LNCaP clone FGC (cell line): ENCODE measurements around the gene PCSK6.
"Not testable (repeated sequence)": the region's sequence is repeated elsewhere in the genome, so short reads cannot be mapped to it uniquely, and the experiment has no call there.

Experiments used
- DNase-seq: peaks from one replicate; pipeline ENCODE4 v3.0.0-alpha.2; 2011; ENCODE audit warnings: low read depth
- H3K4me3 ChIP-seq: 2 replicates; pipeline ENCODE4 v1.5.1; 2011; ENCODE audit warnings: mild to moderate bottlenecking, low read depth, low read length, control low read depth
- TF ChIP-seq, protein P1 (sequence below): IDR thresholded peaks from 2 replicates; pipeline ENCODE4 v1.5.1; 2012; ENCODE audit warnings: mild to moderate bottlenecking; ENCODE audit not compliant: control insufficient read depth, insufficient read depth; ENCODE audit errors: extremely low read depth

The PCSK6 gene

GRCh38 chr15:101427606-101428487 lies 61.7 kb downstream of the PCSK6 start:
- H3K4me3 ChIP-seq: no peak overlapping the region
- DNase-seq: no peak
- TF ChIP-seq, protein P1, sequence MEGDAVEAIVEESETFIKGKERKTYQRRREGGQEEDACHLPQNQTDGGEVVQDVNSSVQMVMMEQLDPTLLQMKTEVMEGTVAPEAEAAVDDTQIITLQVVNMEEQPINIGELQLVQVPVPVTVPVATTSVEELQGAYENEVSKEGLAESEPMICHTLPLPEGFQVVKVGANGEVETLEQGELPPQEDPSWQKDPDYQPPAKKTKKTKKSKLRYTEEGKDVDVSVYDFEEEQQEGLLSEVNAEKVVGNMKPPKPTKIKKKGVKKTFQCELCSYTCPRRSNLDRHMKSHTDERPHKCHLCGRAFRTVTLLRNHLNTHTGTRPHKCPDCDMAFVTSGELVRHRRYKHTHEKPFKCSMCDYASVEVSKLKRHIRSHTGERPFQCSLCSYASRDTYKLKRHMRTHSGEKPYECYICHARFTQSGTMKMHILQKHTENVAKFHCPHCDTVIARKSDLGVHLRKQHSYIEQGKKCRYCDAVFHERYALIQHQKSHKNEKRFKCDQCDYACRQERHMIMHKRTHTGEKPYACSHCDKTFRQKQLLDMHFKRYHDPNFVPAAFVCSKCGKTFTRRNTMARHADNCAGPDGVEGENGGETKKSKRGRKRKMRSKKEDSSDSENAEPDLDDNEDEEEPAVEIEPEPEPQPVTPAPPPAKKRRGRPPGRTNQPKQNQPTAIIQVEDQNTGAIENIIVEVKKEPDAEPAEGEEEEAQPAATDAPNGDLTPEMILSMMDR: no peak

- TF ChIP-seq, protein P1: no peak
- DNase-seq: no peak
- H3K4me3 ChIP-seq: no peak overlapping the region
Measured at GRCh38 chr15:101426761-101427333, 62.7 kb downstream of the PCSK6 start.

GRCh38 chr15:101425787-101426365 lies 63.6 kb downstream of the PCSK6 start:
- H3K4me3 ChIP-seq: no peak overlapping the region
- TF ChIP-seq, protein P1: no peak
- DNase-seq: no peak

DNA sequence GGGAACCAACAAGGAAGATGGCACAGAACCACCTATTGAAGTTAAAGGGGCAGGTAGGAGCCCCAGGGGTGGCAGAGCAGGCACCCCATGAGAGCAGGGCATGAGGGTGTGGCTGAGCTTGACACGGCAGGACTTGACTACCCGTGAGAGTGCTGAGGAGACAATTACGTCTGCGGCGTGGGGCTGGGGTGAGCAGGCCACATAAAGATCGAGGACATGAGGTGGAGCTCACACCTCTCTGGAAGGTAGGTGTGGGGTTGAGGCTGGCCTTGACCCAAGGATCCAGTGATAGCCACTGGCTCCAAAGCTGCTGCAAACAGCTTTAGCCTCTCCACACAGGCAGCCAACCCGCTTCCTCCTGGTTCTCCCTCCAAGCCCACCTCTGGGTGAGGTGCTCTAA lies 64.5 kb downstream of the PCSK6 start:
- TF ChIP-seq, protein P1: no peak
- no peak for DNase-seq
- no peak overlapping the region for H3K4me3 ChIP-seq

- no peak overlapping the region for H3K4me3 ChIP-seq
- no peak for DNase-seq
- TF ChIP-seq, protein P1: no peak
Measured at GRCh38 chr15:101420232-101420631, 69.3 kb downstream of the PCSK6 start.

DNA sequence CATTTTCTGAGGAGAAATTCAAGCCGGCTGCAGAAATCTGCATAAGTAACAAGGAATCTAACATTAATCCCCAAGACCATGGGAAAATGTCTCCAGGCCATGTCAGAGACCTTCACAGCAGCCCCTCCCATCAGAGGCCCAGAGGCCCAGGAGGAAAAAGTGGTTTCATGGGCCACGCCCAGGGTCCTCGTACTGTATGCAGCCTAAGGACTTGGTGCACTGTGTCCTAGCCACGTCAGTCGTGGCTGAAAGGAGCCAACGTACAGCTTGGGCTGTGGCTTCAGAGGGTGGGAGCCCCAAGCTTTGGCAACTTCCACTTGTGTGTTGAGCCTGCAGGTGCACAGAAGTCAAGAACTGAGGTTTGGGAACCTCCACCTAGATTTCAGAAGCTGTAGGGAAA lies 73.0 kb downstream of the PCSK6 start:
- not testable (repeated sequence) for DNase-seq, H3K4me3 ChIP-seq

GRCh38 chr15:101413239-101413638 lies 76.3 kb downstream of the PCSK6 start:
- DNase-seq: no peak
- TF ChIP-seq, protein P1: no peak
- H3K4me3 ChIP-seq: no peak overlapping the region
